Activated CD8-positive, alpha-beta memory T cell treated with anti-CD3 and anti-CD28 coated beads, Interleukin-2, amount 50 U/mL, for 48 hours (primary cell): ENCODE measurements around the gene SRPK2.
"Not testable (repeated sequence)": the region's sequence is repeated elsewhere in the genome, so short reads cannot be mapped to it uniquely, and the experiment has no call there.

Experiments
- DNase-seq: peaks from one replicate; pipeline ENCODE4 v3.0.0-alpha.2; 2020

SRPK2 gene

GRCh38 chr7:105257338-105257737 lies 131.4 kb downstream of the SRPK2 start:
- DNase-seq = no peak

GRCh38 chr7:105256761-105257231 lies 131.9 kb downstream of the SRPK2 start:
- DNase-seq = no peak

- no peak for DNase-seq
These were observed 138.0 kb downstream of the SRPK2 start for GRCh38 chr7:105250706-105251105.

- DNase-seq = no peak
These were observed 138.5 kb downstream of the SRPK2 start for GRCh38 chr7:105250239-105250638.

- DNase-seq = no peak
These were observed 139.5 kb downstream of the SRPK2 start for GRCh38 chr7:105249216-105249615.

- no peak for DNase-seq
These were observed 142.0 kb downstream of the SRPK2 start for GRCh38 chr7:105246679-105247078.

- DNase-seq = no peak
These were observed 142.5 kb downstream of the SRPK2 start for GRCh38 chr7:105246256-105246655.

- DNase-seq = no peak
These were observed 143.2 kb downstream of the SRPK2 start for GRCh38 chr7:105245398-105246114.

GRCh38 chr7:105244594-105244993 lies 144.1 kb downstream of the SRPK2 start:
- no peak for DNase-seq

- no peak for DNase-seq
These were observed 147.5 kb downstream of the SRPK2 start for GRCh38 chr7:105241198-105241597.

- DNase-seq = no peak
These were observed 150.4 kb downstream of the SRPK2 start for GRCh38 chr7:105238198-105238765.

GRCh38 chr7:105234886-105235285 lies 153.8 kb downstream of the SRPK2 start:
- DNase-seq = no peak

GRCh38 chr7:105232829-105233291 lies 155.9 kb downstream of the SRPK2 start:
- not testable (repeated sequence) for DNase-seq

GRCh38 chr7:105230486-105230885 lies 158.2 kb downstream of the SRPK2 start:
- DNase-seq = no peak

GRCh38 chr7:105229641-105230040 lies 159.1 kb downstream of the SRPK2 start:
- DNase-seq = no peak

- DNase-seq = no peak
These were observed 160.2 kb downstream of the SRPK2 start for GRCh38 chr7:105228555-105228954.

GRCh38 chr7:105227391-105227790 lies 161.3 kb downstream of the SRPK2 start:
- DNase-seq = no peak

- DNase-seq = no peak
These were observed 163.7 kb downstream of the SRPK2 start for GRCh38 chr7:105224884-105225651.

GRCh38 chr7:105222953-105223352 lies 165.8 kb downstream of the SRPK2 start:
- DNase-seq = no peak

- no peak for DNase-seq
These were observed 169.0 kb downstream of the SRPK2 start for GRCh38 chr7:105219771-105220160.

- no peak for DNase-seq
These were observed 169.6 kb downstream of the SRPK2 start for GRCh38 chr7:105218939-105219770.

- DNase-seq = no peak
These were observed 170.5 kb downstream of the SRPK2 start for GRCh38 chr7:105218215-105218614.

GRCh38 chr7:105216786-105217185 lies 171.9 kb downstream of the SRPK2 start:
- DNase-seq = no peak
